ENCODE measurements around the gene ZFP64.

DNA sequence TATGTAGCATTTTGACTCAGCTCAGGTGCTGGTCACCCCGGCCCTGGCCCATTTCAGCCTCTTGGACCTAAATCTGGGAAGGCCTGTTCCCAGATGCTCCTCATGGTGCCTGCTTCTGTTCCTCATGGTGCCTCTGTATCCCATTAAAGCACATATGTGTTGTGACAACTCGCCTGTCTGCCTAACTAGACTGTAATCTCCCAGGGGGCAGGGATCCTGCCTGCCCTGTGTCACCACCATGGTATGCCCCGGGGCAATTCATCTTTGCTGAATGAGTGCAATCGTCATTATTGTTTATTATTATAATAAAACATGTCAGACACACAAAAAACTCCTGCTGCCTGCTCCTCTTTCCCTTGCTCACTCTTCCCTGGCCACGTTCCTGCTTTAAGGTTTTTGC, 62.0 kb downstream of the ZFP64 start:
- no peak for TF ChIP-seq EP300 (IDR thresholded peaks at IDR 0.05)
- TF ChIP-seq POLR2AphosphoS5 (IDR thresholded peaks at IDR 0.05), result no peak
- no peak for TF ChIP-seq POLR2A (IDR thresholded peaks at IDR 0.05)

Measured in upper lobe of left lung (tissue), 4 donors.